ENCODE data around the gene ADAMTSL3.

- no peak for TF ChIP-seq CTCF (conservative IDR thresholded peaks at IDR 0.05 in 1 of 2, IDR thresholded peaks at IDR 0.05 in 1 of 2; ENCODE audit: extremely low read depth in 1 of 2, insufficient read depth in 1 of 2, low read depth in 1 of 2, low read length in 2 of 2)
- no peak for TF ChIP-seq EZH2 (IDR thresholded peaks at IDR 0.05; ENCODE audit: borderline replicate concordance, low read length)
Observed at GRCh38 chr15:83694536-83694935, 40.6 kb downstream of the ADAMTSL3 start.

All from mammary epithelial cell (primary cell).